Measurements from ENCODE around the gene CUEDC1.

Gene CUEDC1

DNA sequence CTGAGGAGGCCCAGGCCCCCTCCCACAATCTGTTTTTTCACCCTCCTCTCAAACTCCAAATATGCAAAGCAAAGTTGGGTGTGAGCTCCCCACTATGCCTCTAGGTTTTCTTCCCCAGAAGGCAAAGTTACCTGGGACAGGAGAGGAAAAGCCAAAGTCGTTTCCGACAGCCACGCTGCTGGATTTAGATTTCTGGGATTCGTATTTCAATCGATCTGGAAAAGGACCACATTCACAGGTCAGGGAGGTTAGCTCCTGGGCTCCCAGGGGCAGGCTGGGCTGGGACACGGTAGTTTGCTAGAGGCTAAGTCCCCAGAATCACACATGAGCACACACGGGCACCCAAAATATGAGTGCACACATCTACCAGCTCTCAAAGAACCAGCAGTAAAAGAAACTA, 84.1 kb downstream of the CUEDC1 start:
- Histone ChIP-seq H3K27ac (no peak overlapping the region), H3K4me3 (ENCODE audit: low read depth, low read length) (no peak overlapping the region), H3K36me3 (replicated peaks) (peaks cover 8% of the 10 kb centered on the region), H3K27me3 (replicated peaks) (no peaks in the 10 kb centered on the region)
- in situ Hi-C loops (cut with HindIII; ENCODE audit: low pct_ligation_motif_present, low sequenced_read_pairs), result no loop called here
- TF ChIP-seq, protein P1, sequence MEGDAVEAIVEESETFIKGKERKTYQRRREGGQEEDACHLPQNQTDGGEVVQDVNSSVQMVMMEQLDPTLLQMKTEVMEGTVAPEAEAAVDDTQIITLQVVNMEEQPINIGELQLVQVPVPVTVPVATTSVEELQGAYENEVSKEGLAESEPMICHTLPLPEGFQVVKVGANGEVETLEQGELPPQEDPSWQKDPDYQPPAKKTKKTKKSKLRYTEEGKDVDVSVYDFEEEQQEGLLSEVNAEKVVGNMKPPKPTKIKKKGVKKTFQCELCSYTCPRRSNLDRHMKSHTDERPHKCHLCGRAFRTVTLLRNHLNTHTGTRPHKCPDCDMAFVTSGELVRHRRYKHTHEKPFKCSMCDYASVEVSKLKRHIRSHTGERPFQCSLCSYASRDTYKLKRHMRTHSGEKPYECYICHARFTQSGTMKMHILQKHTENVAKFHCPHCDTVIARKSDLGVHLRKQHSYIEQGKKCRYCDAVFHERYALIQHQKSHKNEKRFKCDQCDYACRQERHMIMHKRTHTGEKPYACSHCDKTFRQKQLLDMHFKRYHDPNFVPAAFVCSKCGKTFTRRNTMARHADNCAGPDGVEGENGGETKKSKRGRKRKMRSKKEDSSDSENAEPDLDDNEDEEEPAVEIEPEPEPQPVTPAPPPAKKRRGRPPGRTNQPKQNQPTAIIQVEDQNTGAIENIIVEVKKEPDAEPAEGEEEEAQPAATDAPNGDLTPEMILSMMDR (IDR thresholded peaks at IDR 0.05; ENCODE audit: low read depth, low read length, missing control alignments), result no peak
- no peak for DNase-seq

DNA sequence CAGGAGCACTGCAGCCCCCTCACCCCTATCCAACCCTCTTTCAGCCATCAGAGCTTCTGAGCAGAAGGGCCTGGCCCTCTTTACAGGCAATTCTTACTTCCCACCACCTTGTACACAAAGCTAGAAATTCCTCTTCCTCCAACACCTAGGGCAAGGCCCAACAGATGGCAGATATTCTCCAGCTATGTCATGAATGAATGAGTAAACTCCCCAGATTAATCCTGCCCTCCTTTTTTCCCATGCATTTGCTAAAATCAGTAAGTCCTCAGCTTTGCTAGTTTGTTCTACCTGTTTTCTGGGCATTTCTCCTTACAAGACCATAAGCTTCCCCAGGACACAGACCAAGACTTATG, 85.0 kb downstream of the CUEDC1 start:
- DNase-seq, result no peak
- H3K27me3 ChIP-seq (replicated peaks), result no peaks in the 10 kb centered on the region
- in situ Hi-C loops (cut with HindIII; ENCODE audit: low pct_ligation_motif_present, low sequenced_read_pairs), result no loop called here
- H3K4me3 ChIP-seq (ENCODE audit: low read depth, low read length), result no peak overlapping the region
- peaks cover 11% of the 10 kb centered on the region for H3K36me3 ChIP-seq (replicated peaks)
- TF ChIP-seq, protein P1 (IDR thresholded peaks at IDR 0.05; ENCODE audit: low read depth, low read length, missing control alignments), result no peak
- H3K27ac ChIP-seq, result no peak overlapping the region

GRCh38 chr17:57869617-57870282, 85.5 kb downstream of the CUEDC1 start:
- DNase-seq, result peak; percentile 64
- no peak overlapping the region for H3K27ac ChIP-seq
- no peak overlapping the region for H3K4me3 ChIP-seq (ENCODE audit: low read depth, low read length)
- H3K36me3 ChIP-seq (replicated peaks), result peaks cover 11% of the 10 kb centered on the region
- H3K27me3 ChIP-seq (replicated peaks), result no peaks in the 10 kb centered on the region
- in situ Hi-C loops (cut with HindIII; ENCODE audit: low pct_ligation_motif_present, low sequenced_read_pairs), result no loop called here
- TF ChIP-seq, protein P1 (IDR thresholded peaks at IDR 0.05; ENCODE audit: low read depth, low read length, missing control alignments), result no peak

DNA sequence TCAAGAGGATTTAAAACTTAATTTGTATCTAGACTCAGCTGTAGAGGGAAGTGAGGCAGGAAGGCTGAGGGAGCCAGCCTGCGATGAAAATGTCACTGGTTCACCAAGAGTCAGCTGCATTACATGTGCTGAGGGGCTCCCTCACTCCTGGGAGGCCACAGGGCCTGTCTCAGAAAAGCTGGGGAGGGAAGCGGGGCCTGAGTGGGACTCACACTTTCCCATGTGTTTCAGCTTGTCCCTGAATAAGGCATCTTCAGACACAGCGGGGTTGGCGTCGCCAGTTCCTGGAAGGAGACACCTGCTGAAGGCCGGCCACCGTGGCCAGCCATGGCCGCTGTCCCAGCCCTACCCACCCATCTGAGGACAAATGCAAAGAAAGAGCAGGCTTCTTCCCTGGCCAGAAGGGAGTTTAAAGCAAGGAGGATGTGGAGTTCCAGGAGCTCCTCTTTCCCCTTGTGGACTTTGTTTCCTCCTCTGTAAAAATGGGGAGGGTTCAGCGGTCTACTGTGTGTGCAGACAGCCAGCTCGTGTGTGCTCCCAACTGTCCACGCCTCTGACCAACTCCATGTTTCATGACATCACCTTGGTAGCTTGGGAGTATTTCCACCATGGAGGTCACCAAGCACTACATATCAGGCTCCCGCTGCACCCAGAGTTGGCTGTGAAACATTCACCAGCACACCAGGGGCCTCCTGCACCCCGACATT, 86.1 kb downstream of the CUEDC1 start:
- in situ Hi-C loops (cut with HindIII; ENCODE audit: low pct_ligation_motif_present, low sequenced_read_pairs), result no loop called here
- Histone ChIP-seq H3K27ac (no peak overlapping the region), H3K4me3 (ENCODE audit: low read depth, low read length) (no peak overlapping the region), H3K27me3 (replicated peaks) (no peaks in the 10 kb centered on the region), H3K36me3 (replicated peaks) (peaks cover 11% of the 10 kb centered on the region)
- TF ChIP-seq, protein P1 (IDR thresholded peaks at IDR 0.05; ENCODE audit: low read depth, low read length, missing control alignments), result no peak
- no peak for DNase-seq

DNA sequence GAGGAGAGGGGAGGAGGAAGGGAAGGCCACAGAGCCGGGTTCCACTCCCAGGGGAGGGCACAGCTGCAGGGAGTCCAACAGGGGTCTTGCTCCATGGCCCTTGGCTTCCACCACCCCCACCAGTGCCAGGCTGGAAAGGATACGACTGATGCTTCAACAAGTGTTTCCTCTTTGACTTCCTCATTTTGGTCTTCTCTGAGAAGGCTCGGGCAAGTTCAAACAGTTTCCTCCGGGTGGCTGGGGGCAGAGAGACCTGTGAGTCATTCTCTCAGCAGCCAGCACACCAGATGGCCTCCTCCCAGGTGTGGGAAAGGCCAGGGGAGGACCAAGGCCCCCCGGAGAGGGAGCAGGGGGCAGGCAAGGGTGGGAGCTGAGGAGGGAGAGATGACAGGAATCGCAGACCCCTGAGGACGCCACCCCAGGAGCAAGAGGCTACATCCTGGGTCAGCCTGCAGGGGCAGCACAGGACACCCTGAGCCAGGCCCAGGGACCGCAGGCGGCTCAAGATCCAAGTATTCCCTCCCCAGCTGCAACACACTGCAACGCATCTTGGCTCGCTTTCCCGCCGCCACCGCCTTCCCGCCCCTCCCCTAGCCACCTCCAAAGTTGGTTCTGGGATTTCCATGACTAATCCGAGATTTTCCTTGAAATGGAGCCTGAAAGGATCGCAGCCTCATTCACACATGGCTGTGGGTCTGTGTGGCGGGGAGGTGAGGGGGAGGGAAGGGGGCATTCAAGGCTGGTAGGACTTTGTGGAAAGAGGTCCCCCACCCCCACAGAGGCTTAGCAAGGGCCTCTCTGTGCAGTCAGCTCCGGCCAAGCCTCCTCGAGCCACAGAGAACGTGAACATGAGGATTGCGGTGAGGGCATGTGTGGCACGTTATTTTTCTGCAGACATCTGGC, 87.0 kb downstream of the CUEDC1 start:
- Histone ChIP-seq H3K36me3 (replicated peaks) (peaks cover 10% of the 10 kb centered on the region), H3K4me3 (ENCODE audit: low read depth, low read length) (no peak overlapping the region), H3K27me3 (replicated peaks) (no peaks in the 10 kb centered on the region), H3K27ac (no peak overlapping the region)
- TF ChIP-seq, protein P1 (IDR thresholded peaks at IDR 0.05; ENCODE audit: low read depth, low read length, missing control alignments), result peak; percentile 68
- in situ Hi-C loops (cut with HindIII; ENCODE audit: low pct_ligation_motif_present, low sequenced_read_pairs), result no loop called here
- DNase-seq, result peak; percentile 28

All from brain microvascular endothelial cell (primary cell).